GM15510 (cell line): Measurements from ENCODE around the gene CST5.

Experiments used
- POLR2A ChIP-seq: IDR thresholded peaks from 3 replicates; pipeline ENCODE4 v1.6.1; 2011; ENCODE audit warnings: borderline replicate concordance; ENCODE audit not compliant: insufficient read length; ENCODE audit errors: extremely low read depth

The CST5 gene

DNA sequence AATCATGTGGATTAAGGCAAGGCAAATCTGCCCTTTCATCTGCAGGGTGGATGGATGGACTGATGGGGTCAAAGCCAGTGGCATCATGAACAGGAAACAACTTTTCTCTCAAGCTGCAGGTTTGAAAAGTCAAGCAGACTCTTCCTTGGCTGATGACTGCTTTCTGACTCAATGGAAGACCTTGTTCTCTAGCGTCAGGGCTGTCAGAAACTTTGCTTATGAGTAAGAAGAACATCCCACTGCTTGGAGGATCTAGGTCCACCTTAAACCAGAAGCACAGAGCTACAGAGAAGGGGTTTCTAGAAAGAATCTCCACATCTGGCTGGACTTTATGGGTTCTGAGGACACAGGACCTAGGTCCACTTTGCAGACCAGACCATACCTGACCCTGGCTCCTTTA, 36.3 kb upstream of the CST5 start:
- no peak for TF ChIP-seq POLR2A

DNA sequence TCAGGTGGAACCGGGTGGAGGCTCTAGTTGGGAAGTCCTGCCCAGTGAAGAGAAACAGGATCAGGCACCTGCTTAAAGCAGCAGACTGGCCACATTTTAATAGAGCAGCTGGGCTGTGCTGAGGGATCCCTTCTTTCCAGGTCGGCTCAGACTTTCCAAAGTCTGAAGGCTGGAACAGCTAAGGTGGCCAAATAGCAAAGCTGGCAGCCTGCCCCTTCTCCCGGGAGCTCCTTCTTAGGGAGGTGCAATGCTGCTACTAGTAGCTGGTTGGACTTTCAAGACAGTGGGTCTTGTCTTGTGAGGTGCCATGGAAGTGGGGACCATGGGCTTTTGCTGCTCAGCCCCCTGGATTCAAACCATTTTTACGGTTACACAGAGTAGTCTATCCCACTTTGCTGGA, 30.7 kb upstream of the CST5 start:
- TF ChIP-seq POLR2A, result no peak

DNA sequence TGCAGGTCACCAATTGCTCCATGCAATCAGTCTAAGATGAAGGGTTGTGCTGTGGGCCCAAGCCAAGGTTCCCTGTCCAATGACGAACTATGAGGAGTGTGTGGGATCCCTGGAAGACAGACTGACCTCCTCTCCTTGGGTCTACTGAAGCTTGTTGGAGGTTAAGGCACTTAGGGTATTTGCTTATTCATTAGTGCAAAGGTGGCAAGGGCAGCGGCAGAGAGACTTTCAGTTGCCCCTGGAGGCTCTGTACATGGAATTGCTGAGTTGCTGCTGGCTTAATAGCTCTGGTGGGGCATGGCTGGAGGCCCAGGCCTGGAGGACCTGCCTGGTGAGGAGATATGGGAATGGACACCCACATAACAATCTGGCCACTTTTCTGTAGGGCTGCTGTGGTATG, 29.8 kb upstream of the CST5 start:
- TF ChIP-seq POLR2A, result no peak

DNA sequence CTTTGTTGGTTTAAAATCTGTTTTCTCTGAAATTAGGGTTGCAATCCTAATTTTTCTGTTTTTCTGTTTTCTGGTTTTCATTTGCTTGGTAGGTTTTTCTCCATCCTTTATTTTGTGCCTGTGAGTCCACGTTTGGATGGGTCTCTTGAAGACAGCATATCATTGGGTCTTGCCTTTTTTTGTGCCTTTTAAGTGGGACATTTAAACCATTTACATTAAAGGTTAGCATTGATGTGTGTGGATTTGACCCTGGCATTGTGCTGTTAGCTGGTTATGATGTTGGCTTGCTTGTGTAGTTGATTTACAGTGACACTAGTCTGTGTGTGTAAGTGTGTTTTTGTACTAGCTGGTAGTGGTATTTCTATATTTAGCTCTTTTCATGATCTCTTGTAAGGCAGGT, 28.0 kb upstream of the CST5 start:
- TF ChIP-seq POLR2A, result no peak

DNA sequence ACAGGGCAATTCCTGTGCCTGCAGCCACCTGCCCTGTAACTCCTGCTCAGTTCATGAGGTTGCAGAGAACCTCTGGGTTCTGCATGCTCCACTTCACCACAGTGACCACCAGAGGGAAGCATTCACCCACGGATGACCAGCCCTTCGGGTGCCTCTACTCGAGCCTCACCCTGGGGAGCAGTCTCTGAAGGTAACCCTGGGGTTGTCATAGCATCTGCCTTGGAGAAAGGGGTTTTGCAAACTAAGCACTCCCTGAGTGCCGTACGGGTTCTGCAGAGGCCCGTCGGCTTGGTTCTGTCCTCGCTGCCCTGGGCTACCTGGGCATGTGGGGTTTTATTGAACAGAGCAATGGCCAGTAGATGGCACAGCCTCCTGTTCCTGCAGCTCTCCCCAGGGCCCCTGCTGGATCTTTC, 10.2 kb upstream of the CST5 start:
- TF ChIP-seq POLR2A, result no peak

DNA sequence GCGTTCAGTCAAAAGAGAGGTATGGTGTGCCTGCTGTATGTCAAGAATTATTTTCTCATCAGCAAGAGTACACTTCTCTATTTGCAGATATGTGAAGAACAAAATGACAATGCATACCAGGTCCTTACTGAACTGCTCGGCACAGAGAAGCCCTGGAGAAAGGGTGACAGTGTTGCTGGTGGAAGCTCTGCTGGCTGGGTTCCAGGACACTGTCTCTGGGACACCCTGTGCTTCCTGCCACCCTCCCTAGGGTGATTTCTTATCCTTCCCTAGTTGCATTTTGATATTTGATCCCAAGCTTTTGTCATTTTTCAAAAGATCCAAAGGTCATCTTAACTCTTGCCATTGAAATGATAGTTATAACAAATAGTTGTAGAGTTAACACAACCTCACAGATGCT, 8.3 kb upstream of the CST5 start:
- no peak for TF ChIP-seq POLR2A

DNA sequence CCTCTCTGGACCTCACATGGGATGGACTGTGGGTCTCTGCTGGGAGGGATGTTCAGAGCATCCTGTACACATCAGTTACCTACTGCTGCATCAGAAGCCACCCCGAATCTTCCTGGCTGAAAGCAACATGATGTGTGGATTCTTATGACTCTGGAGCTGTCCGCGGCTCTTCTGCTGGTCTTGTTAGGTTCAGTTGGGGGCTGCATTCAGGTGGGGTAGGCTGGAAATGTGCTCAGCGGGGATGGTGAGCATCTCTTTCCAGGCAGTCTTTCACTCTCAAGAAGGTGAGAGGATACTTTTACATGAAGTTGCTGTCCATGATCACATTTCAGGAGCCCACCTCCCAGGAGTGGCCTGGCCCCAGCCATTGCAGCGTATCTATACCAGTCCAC, 5.2 kb upstream of the CST5 start:
- no peak for TF ChIP-seq POLR2A

DNA sequence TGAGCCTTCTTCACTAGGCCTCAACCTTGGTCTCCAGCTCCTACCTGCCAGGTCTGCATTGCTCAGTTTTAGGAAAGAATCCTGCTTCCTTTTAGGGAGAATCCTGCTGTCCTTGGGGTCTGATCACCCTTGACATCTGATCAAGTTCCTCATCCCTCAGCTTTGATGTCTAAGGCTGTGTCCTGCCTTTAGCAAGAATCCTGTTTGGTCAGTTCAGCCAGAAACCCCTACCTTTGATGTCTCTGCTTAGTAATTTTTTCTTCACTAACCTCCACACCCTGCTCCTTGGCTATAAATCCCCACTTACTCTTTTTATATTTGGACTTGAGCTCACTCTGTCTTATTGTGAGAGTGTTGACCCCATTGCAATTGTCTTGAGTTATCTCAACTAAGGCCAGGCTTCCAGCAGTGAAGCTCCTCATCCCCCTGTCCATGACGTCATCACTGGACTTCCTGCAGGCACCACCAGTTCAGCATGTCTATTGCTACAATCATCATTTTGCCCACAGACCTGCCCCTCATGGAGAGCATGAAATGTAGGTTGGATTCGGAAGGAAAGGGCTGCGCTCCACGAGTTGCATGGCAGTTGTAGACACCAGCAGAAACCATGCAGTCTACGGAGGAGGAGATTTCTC, 4.7 kb upstream of the CST5 start:
- no peak for TF ChIP-seq POLR2A

DNA sequence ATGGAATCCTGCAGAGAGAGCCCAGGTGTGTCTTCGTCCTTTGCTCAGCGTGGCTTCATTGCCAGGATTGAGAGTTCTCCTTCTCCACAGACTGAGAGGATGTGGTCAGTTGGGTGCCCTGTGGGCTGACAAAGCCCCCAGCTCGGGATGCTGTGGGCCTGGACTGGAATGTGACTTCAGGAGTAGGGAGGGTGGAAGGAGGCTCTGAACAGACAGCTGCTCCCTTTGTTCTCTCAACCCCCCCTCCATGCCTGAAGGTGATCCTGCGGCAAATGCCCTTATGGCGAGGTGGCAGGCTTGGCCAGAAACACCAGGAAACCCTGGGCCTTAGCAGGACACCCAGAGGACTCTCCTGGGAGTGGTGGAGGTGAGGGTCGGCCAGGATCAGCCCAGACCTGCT, 1.8 kb upstream of the CST5 start:
- no peak for TF ChIP-seq POLR2A

DNA sequence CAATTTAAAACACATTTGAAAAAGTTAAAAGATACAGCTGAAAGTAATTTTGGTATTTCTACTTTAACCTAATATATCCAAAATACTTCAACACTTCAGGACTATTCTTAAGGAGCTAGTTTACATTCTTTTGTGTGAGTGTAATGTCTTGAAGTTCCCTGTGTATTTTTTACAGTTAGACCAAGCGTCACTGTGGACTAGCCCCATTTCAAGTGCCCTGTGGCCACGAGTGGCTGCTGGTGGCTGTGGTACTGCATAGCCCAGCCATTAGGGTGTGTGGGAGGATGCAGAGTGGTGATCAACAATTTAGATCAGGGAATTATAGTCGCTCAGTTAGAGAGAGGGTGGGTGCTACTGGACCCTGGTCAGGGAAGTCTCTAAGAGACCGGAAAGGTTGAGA, 869 bp upstream of the CST5 start:
- no peak for TF ChIP-seq POLR2A

DNA sequence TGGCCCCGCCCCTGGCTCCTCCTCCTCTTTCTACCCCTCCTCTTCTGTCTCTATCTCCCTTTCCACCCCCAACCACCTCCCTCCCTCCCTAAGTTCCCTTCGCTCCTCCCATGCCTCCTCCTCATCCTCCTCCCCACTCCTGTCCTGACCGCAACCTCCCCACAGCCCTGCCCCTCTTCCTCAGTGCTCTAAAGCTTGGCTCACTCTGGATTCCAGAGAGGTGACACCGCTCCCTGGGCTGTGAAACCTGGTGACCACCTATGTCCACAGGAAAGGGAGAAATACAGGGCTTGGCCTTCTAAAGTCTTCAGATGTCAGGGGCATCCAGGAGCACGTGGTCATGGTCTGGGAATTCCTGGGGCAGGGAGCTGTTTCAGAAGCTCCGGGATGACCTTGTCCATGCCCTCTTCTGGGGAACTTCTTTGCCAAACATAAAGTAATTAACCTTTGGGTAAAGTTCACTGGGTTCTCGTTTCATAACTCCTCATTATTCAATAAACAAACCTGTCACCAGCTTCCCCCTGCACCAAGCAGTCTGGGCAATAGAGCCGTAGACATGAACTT, 345 bp upstream of the CST5 start:
- no peak for TF ChIP-seq POLR2A

DNA sequence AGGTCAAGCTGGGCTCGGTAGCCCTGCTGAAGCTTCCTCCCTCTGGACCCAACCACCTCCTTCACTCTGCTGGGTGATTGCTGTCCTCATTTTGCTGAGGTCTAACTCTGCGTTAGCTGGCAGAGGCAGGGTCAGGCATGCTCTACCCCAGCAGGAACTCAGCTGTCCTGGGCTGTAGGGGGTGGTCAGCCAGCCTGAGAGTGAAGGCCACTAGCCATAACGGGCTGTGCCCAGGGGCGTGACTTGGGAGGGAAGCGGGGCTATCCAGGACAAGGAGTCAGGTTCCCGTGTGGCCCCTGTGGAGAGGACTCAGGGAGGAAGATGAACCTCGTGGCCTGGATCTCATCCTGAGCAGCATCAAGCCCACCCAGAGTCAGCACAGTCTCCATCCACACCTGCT, 761 bp downstream of the CST5 start:
- TF ChIP-seq POLR2A, result no peak

DNA sequence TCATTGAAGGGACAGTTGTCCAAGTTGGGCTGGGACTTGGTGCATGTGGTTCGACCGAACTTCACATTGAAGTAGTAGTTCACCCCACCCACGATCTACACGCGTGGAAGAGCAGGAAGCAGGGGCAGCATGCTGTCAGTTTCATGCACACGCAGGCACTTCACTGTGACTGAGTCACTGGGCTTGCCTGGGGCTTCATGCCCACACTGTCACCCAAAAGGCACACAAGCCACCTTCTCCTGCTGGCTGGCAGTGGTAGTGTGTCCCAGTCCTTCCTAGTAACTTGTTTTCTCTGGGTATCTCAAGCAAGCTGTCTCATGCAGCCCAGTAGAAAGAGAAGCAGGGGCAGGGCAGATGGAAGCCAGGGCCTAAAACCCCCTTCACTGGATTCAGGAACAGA, 2.0 kb downstream of the CST5 start:
- TF ChIP-seq POLR2A, result no peak

DNA sequence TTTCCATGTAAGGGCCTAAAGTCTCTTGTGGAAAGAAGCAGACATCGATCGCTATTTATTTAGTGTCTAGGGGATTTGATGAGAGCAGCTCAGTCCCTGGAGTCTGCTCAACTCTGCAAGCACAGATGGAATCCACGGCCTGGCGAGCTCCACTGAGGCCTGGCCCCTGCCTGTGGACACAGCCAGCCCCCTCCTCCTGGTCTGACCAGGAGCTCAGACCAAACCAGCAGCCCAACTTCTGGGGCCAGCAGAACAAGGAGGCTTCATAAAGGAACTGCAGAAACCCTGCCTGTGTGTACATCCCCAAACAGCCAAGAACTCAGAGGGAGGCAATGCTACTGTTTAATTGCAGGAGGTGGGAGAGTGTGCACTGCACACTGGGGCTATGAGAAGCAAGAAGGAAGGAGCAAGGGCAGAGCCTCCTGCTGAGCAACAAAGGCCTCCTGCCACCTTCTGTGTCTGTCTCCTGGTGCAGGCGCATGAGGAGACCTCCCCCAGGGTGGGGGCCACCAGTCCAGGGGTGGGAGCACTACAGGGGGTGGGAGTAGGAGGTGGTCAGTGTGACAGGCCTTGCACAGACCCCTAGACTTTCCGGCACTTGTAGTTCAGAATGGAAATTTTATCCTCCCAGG, 3.8 kb downstream of the CST5 start:
- TF ChIP-seq POLR2A, result no peak

DNA sequence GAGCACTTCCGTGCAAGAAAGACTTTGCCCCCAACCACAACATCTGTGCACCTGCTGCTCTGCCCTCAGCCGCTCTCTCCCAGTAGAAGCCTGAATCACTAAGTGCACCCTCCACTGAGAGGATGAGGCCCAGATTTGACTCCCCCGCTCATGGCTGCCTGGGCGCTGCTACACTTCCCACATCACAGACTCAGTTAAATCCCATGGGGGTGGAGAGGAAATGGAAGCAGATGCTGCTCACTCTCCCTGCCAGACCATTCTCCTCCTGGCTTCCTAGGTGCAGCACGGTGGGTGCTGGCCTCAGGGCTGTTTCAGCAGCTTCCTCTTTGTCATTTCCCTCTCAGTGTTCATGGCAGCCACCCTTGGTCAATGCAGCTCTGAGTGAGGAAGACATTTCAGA, 4.8 kb downstream of the CST5 start:
- no peak for TF ChIP-seq POLR2A

DNA sequence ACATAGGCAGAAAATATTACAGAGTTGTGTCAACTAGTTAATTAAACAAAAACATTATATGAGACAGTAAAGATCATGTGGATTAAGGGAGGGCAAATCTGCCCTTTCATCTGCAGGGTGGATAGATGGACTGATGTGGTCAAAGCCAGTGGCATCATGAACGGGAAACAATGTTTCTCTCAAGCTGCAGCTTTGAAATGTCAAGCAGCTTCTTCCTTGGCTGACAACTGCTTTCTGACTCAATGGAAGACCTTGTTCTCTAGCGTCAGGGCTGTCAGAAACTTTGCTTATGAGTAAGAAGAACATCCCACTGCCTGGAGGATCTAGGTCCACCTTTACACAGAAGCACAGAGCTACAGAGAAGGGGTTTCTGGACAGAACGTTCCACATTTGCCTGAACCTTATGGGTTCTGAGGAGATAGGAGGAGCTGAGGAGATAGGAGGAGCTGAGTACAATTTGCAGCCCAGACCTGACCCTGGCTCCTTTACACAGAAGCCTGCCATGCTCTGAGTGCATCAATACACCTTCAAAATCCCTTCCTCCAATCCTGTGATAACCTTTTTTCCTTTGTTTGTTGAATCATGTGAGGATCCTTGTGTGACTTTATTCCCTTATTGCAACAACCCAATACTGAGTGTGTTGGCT, 6.1 kb downstream of the CST5 start:
- no peak for TF ChIP-seq POLR2A
